Ovary (tissue), 9 donors: ENCODE data around the gene DDI2. TPM values are rescaled to one million over a fixed set of nuclear protein-coding genes. Genes with fewer than 3 reads are reported as not detected.

ENCODE experiments used
- DNase-seq, 5 donors: peaks; one replicate each; pipeline ENCODE4 v3.0.0-alpha.2; 2019 to 2020
- H3K27ac ChIP-seq, 2 donors: fragments of 200-600 bp; one replicate each; pipeline versions ENCODE4 v1.5.1 to v1.8.0; 2019 to 2022
- H3K27me3 ChIP-seq: fragments of 200-600 bp; one replicate; pipeline ENCODE4 v1.8.0; 2022
- H3K36me3 ChIP-seq: fragments of 200-600 bp; sonication (generic); one replicate; pipeline ENCODE4 v1.5.1; 2019
- H3K4me1 ChIP-seq: one replicate; pipeline ENCODE4 v1.8.1; 2013; ENCODE audit warnings: mild to moderate bottlenecking, moderate library complexity; ENCODE audit not compliant: insufficient read depth
- H3K4me3 ChIP-seq: fragments of 200-600 bp; sonication (generic); one replicate; pipeline ENCODE4 v1.5.1; 2017
- H3K9me3 ChIP-seq, 2 donors: fragments of 200-600 bp in 1 of 2; sonication (generic) in 1 of 2; one replicate each; pipeline versions ENCODE4 v1.5.1 to v1.8.1; 2013 to 2019; ENCODE audit warnings: mild to moderate bottlenecking in 1 of 2, moderate library complexity in 1 of 2
- EP300 ChIP-seq: sonication (generic); formaldehyde crosslinking; IDR thresholded peaks from one replicate; pipeline ENCODE4 v1.6.1; 2017; ENCODE audit warnings: antibody characterized with exemption
- POLR2A ChIP-seq: fragments of 450-650 bp; IDR thresholded peaks from one replicate; pipeline ENCODE4 v1.6.1; 2017; ENCODE audit warnings: antibody characterized with exemption, mild to moderate bottlenecking, moderate library complexity
- WGBS, 3 donors: extraction: QIAGEN DNeasy Blood & Tissue Kit in 1 of 3; methylation state at CpG; one replicate each; pipeline versions ENCODE4 v1.1.5 to v1.1.7; 2013 to 2017; 5-methylcytosine and 5-hydroxymethylcytosine counted together
- intact Hi-C, 4 donors: fragments of 100-400 bp; cut with DNase I; formaldehyde crosslinking; loops; one replicate each; pipeline versions ENCODE4 v1.11.0 to v1.15.1; 2022 to 2023
- polyA plus RNA-seq, 2 donors: library from polyadenylated mRNA; stranded (reverse); fragments of 200-250 nt in 1 of 2; fragments of 350-450 nt in 1 of 2; fragmentation: Illumina TruSeq in 1 of 2; extraction: RNeasy Lipid Tissue Mini Kit (QIAGEN cat#74804) in 1 of 2; gene quantifications; one replicate each; pipeline ENCODE4 v1.2.3, GENCODE V29; 2013 to 2014
- total RNA-seq, 7 donors: library from RNA; depleted of rRNA in 2 of 7; stranded (reverse); fragments of >200 nt in 2 of 7; fragmentation: NEBNext Ultra II Directional in 3 of 7; extraction: Animal tissue kit (Norgen Biotek cat#: 25700) in 3 of 7; gene quantifications; one replicate each; pipeline versions ENCODE4 v1.1.0 to v1.2.4, GENCODE V29; 2016 to 2023
- TF ChIP-seq, protein P1 (sequence below), 3 donors: fragments of 450-650 bp in 2 of 3; fragments of 200-600 bp in 1 of 3; IDR thresholded peaks; one replicate each; pipeline versions ENCODE4 v1.5.1 to v1.8.0; 2016 to 2022; ENCODE audit warnings: antibody characterized with exemption in 3 of 3, mild to moderate bottlenecking in 1 of 3
- donor health status: DM: no; HTN: no; CAD: no; lungs with moderate emphysema.
- donor health status: DM: no; HTN: no; CAD: no.
- donor health status: Bipolar disorder and iron deficiency.
- donor health status: DM: yes; HTN: yes; CAD: no.
- donor health status: DM: no; HTN: no; CAD: no.
- donor health status: DM: yes; HTN: yes; CAD: no.

The DDI2 gene
- total and polyA plus RNA-seq, 9 donors: 4.2 to 30.9 (median 22.2) TPM

DNA sequence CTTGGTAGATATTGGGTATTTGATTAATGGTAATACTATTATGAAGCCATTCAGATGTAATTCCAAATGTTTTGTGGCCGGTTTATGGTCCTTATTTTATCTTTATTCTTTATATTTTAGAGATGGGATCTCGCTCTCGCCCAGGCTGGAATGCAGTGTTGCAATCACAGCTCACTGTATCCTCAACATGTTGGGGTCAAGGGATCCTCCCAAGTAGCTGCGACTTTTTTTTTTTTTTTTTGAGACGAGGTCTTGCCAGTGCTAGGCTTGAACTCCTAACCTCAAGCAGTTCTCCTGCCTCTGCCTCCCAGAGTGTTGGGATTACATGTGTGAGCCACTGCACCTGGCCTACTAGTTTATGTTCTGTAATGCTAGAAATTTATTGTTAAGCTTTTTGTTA, 4.7 kb downstream of the DDI2 start:
- TF ChIP-seq, protein P1, sequence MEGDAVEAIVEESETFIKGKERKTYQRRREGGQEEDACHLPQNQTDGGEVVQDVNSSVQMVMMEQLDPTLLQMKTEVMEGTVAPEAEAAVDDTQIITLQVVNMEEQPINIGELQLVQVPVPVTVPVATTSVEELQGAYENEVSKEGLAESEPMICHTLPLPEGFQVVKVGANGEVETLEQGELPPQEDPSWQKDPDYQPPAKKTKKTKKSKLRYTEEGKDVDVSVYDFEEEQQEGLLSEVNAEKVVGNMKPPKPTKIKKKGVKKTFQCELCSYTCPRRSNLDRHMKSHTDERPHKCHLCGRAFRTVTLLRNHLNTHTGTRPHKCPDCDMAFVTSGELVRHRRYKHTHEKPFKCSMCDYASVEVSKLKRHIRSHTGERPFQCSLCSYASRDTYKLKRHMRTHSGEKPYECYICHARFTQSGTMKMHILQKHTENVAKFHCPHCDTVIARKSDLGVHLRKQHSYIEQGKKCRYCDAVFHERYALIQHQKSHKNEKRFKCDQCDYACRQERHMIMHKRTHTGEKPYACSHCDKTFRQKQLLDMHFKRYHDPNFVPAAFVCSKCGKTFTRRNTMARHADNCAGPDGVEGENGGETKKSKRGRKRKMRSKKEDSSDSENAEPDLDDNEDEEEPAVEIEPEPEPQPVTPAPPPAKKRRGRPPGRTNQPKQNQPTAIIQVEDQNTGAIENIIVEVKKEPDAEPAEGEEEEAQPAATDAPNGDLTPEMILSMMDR (IDR thresholded peaks at IDR 0.05): no peak
- TF ChIP-seq POLR2A (no peak), EP300 (no peak)
- H3K4me3 ChIP-seq: no peak overlapping the region
- no peaks in the 10 kb centered on the region for H3K36me3 ChIP-seq
- no peaks in the 10 kb centered on the region for H3K9me3 ChIP-seq
- H3K4me1 ChIP-seq: peaks cover 6% of the 10 kb centered on the region
- intact Hi-C loops: no loop called here
- no peak for DNase-seq
- H3K27me3 ChIP-seq: no peaks in the 10 kb centered on the region
- no peak overlapping the region for H3K27ac ChIP-seq
- WGBS, 3 donors: 65 to 71% (median 66%) methylated on average over 5 of the region's 5 CpGs

DNA sequence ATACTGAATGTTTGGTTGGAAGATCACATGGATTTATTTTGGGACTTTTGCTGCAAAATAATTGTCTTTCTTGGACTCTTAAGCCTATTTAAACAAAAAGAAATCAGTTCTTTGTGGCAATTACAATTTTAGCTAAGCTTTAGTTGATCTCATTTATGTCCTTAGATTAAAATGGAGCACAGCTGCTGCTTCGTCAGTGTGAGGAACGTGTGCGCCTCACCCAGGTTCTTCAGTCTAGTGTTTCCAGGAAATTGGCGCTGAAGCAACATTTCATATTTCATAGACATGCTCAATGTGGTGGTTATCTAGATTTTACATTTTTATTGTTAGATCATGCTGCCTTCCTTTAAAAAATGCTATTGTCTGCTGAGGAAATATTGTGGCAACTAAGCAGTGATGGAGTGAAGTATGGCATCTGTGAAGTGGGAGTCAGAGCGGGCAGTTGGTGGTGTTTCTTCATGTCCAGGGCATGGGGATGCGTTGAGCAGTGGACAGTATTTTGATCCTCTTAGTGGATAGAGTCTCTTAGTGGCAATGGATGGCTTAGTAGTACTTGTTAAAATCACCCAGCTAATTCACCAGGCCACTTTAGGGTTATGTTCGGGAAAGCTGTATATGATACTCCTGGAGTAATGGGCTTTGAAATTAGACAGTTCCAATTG, 5.6 kb downstream of the DDI2 start:
- Histone ChIP-seq H3K4me3 (no peak overlapping the region), H3K27me3 (no peaks in the 10 kb centered on the region), H3K4me1 (peaks cover 6% of the 10 kb centered on the region), H3K36me3 (no peaks in the 10 kb centered on the region), H3K27ac (no peak overlapping the region), H3K9me3 (no peaks in the 10 kb centered on the region)
- no peak for DNase-seq
- WGBS, 3 donors: 88 to 93% (median 93%) methylated on average over 7 of the region's 7 CpGs
- intact Hi-C loops: no loop called here
- TF ChIP-seq, protein P1 (IDR thresholded peaks at IDR 0.05): no peak
- no peak for TF ChIP-seq EP300
- TF ChIP-seq POLR2A: no peak

DNA sequence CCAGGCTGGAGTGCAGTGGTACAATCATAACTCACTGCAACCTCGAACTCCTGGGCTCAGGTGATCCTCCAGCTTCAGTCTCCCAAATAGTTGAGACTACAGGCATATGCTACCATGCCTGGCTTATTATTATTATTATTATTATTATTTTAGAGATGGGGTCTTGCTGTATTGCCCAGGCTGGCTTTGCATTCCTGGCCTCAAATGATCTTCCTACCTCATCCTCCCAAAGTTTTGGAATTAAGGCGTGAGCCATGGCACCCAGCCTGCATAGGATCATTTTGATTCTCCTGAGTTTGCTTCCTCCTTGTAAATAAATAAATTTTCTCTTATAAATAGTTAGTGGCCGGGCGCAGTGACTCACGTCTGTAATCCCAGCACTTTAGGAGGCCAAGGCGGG, 6.2 kb downstream of the DDI2 start:
- no peak for DNase-seq
- Histone ChIP-seq H3K36me3 (no peaks in the 10 kb centered on the region), H3K9me3 (no peaks in the 10 kb centered on the region), H3K4me1 (peaks cover 6% of the 10 kb centered on the region), H3K27ac (no peak overlapping the region), H3K4me3 (no peak overlapping the region), H3K27me3 (no peaks in the 10 kb centered on the region)
- WGBS, 3 donors: 85 to 93% (median 86%) methylated on average over 6 of the region's 6 CpGs
- TF ChIP-seq POLR2A (no peak), EP300 (no peak)
- TF ChIP-seq, protein P1 (IDR thresholded peaks at IDR 0.05): no peak
- intact Hi-C loops: no loop called here

DNA sequence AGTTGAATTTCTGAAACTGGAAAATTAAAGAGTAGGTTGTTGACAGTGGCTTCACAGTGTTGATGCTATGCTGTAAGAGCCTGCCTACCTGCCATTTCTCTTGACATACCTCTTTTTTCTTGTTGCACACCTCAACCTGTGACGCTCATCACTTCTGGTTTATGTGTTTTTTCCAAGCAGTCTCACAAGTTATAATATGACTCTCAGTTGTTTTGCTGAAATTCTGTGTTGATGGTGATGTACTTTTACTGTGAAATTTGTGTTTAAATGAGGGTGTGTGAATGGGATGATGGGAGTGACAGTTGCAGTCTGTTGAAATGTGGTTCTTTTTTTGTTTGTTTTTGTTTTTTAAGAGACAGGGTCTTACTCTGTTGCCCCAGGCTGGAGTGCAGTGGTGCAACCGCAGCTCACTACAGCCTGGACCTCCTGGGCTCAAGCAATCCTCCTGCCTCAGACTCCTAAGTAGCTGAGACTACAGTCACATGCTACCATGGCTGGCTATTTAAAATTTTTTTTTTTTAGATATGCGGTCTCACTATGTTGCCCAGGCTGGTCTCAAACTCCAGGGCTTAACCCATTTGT, 7.0 kb downstream of the DDI2 start:
- 84 to 89% (median 84%) methylated on average over 3 of the region's 3 CpGs for WGBS, 3 donors
- no peak overlapping the region for H3K4me3 ChIP-seq

More for the DNA sequence above, 7.0 kb downstream of the DDI2 start:
- no peaks in the 10 kb centered on the region for H3K27me3 ChIP-seq
- H3K36me3 ChIP-seq: no peaks in the 10 kb centered on the region
- intact Hi-C loops: no loop called here
- H3K4me1 ChIP-seq: peaks cover 6% of the 10 kb centered on the region
- no peaks in the 10 kb centered on the region for H3K9me3 ChIP-seq
- no peak overlapping the region for H3K27ac ChIP-seq
- DNase-seq: no peak
- TF ChIP-seq EP300: no peak
